Activated CD4-positive, alpha-beta T cell treated with anti-CD3 and anti-CD28 coated beads, Interleukin-2, amount 50 U/mL, for 48 hours (primary cell): ENCODE results near the gene CDC42BPA.
"Not testable (repeated sequence)": the region's sequence is repeated elsewhere in the genome, so short reads cannot be mapped to it uniquely, and the experiment has no call there.

Experiments used
- DNase-seq, 2 experiments: peaks; one replicate each; pipeline ENCODE4 v3.0.0-alpha.2; 2020

Gene CDC42BPA

GRCh38 chr1:227253065-227253464, 65.2 kb downstream of the CDC42BPA start:
- no peak for DNase-seq

- DNase-seq: no peak
Measured at GRCh38 chr1:227245613-227246320, 72.5 kb downstream of the CDC42BPA start.

GRCh38 chr1:227244339-227245118, 73.8 kb downstream of the CDC42BPA start:
- DNase-seq: no peak

GRCh38 chr1:227242811-227243682, 75.2 kb downstream of the CDC42BPA start:
- DNase-seq: no peak

- no peak for DNase-seq
Measured at GRCh38 chr1:227240983-227241382, 77.3 kb downstream of the CDC42BPA start.

GRCh38 chr1:227234998-227235405, 83.3 kb downstream of the CDC42BPA start:
- DNase-seq: no peak

- not testable (repeated sequence) for DNase-seq
Measured at GRCh38 chr1:227231128-227231527, 87.2 kb downstream of the CDC42BPA start.

- DNase-seq: no peak
Measured at GRCh38 chr1:227228201-227228600, 90.1 kb downstream of the CDC42BPA start.

GRCh38 chr1:227227761-227228160, 90.5 kb downstream of the CDC42BPA start:
- no peak for DNase-seq

- DNase-seq: no peak
Measured at GRCh38 chr1:227225715-227226346, 92.5 kb downstream of the CDC42BPA start.

- no peak for DNase-seq
Measured at GRCh38 chr1:227223171-227223806, 95.0 kb downstream of the CDC42BPA start.

- no peak for DNase-seq
Measured at GRCh38 chr1:227219715-227220292, 98.5 kb downstream of the CDC42BPA start.

- no peak for DNase-seq
Measured at GRCh38 chr1:227218870-227219573, 99.3 kb downstream of the CDC42BPA start.

- no peak for DNase-seq
Measured at GRCh38 chr1:227215863-227216510, 102.3 kb downstream of the CDC42BPA start.

- no peak for DNase-seq
Measured at GRCh38 chr1:227214207-227214606, 104.1 kb downstream of the CDC42BPA start.

- DNase-seq: no peak
Measured at GRCh38 chr1:227213426-227213825, 104.9 kb downstream of the CDC42BPA start.

GRCh38 chr1:227212164-227212563, 106.1 kb downstream of the CDC42BPA start:
- no peak for DNase-seq

- no peak for DNase-seq
Measured at GRCh38 chr1:227210604-227211003, 107.7 kb downstream of the CDC42BPA start.

GRCh38 chr1:227197064-227197463, 121.2 kb downstream of the CDC42BPA start:
- no peak for DNase-seq

GRCh38 chr1:227192163-227192562, 126.1 kb downstream of the CDC42BPA start:
- DNase-seq: peak; percentile 34 to 50

- no peak for DNase-seq
Measured at GRCh38 chr1:227191607-227192006, 126.7 kb downstream of the CDC42BPA start.
